Measurements from ENCODE around the gene ELFN1.

GRCh38 chr7:1720326-1720725, 50.2 kb downstream of the ELFN1 start:
- TF ChIP-seq SMAD1 (IDR thresholded peaks at IDR 0.05; ENCODE audit: low read depth, partially characterized antibody): no peak
- no peak for TF ChIP-seq POLR2AphosphoS5 (IDR thresholded peaks at IDR 0.05; ENCODE audit: low read length)
- TF ChIP-seq ZNF687 (IDR thresholded peaks at IDR 0.05): no peak
- no peak for TF ChIP-seq HCFC1 (IDR thresholded peaks at IDR 0.05; ENCODE audit: low read length)
- no peak for TF ChIP-seq SREBF1 (IDR thresholded peaks at IDR 0.05; ENCODE audit: low read length)
- no peak for TF ChIP-seq MYB (IDR thresholded peaks at IDR 0.05; ENCODE audit: borderline replicate concordance, low read depth, low read length)

Measured in GM12878 (cell line).